Right atrium auricular region (tissue), 2 donors: ENCODE measurements around the gene UBE2J1. TPM values are rescaled to one million over a fixed set of nuclear protein-coding genes. Genes with fewer than 3 reads are reported as not detected.

Experiments used
- DNase-seq: peaks from one replicate; pipeline ENCODE4 v3.0.0-alpha.2; 2019; ENCODE audit warnings: low spot score
- H3K27ac ChIP-seq, 2 donors: fragments of 200-600 bp; sonication (generic); 1 replicate in 1 of 2; 2 replicates in 1 of 2; pipeline ENCODE4 v1.5.1; 2016 to 2019
- H3K27me3 ChIP-seq, 2 donors: fragments of 200-600 bp; sonication (generic); one replicate each; pipeline versions ENCODE4 v1.5.1 to v1.6.0; 2017 to 2019
- H3K36me3 ChIP-seq: fragments of 200-600 bp; sonication (generic); one replicate; pipeline ENCODE4 v1.5.1; 2016
- H3K4me1 ChIP-seq, 2 donors: fragments of 200-600 bp; sonication (generic); one replicate each; pipeline versions ENCODE4 v1.5.1 to v1.6.0; 2017 to 2019
- H3K4me3 ChIP-seq, 2 donors: fragments of 200-600 bp; sonication (generic); 1 replicate in 1 of 2; 2 replicates in 1 of 2; pipeline ENCODE4 v1.5.1; 2017 to 2019; ENCODE audit warnings: mild to moderate bottlenecking in 1 of 2, moderate library complexity in 1 of 2
- H3K9me3 ChIP-seq, 2 donors: fragments of 200-600 bp; sonication (generic); one replicate each; pipeline ENCODE4 v1.5.1; 2019
- total RNA-seq, 2 donors: library from RNA; depleted of rRNA; stranded (reverse); fragments of >200 nt; gene quantifications; one replicate each; pipeline ENCODE4 v1.1.0, GENCODE V29; 2016
- TF ChIP-seq, protein P1 (sequence below), 2 donors: fragments of 200-600 bp; sonication (generic); IDR thresholded peaks; one replicate each; pipeline ENCODE4 v1.5.1; 2019; ENCODE audit warnings: antibody characterized with exemption in 2 of 2

UBE2J1 gene
- total RNA-seq, 2 donors from 2014 or later: 13.8 to 15.6 TPM

DNA sequence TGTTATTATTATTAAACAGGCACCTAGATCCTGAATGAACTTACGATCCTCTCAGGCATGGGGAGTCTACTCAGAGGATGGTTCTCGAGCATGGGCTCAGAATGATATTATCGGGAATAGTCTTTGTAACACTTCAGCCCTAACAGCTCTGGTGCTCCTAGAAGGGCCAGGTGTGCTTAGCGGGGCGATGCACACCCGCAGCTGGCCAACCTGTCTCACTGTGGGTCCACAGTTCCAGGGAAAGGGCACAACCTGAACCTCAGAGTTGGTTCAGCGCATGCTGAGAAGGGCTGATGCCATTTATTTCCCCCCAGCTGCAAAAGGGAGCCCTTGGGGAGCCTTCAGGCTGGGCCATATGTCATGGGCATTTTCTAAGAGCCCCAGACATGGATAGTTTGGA, 33.3 kb upstream of the UBE2J1 start:
- H3K9me3 ChIP-seq: no peaks in the 10 kb centered on the region
- H3K27me3 ChIP-seq: no peaks in the 10 kb centered on the region
- H3K27ac ChIP-seq: no peak overlapping the region
- TF ChIP-seq, protein P1, sequence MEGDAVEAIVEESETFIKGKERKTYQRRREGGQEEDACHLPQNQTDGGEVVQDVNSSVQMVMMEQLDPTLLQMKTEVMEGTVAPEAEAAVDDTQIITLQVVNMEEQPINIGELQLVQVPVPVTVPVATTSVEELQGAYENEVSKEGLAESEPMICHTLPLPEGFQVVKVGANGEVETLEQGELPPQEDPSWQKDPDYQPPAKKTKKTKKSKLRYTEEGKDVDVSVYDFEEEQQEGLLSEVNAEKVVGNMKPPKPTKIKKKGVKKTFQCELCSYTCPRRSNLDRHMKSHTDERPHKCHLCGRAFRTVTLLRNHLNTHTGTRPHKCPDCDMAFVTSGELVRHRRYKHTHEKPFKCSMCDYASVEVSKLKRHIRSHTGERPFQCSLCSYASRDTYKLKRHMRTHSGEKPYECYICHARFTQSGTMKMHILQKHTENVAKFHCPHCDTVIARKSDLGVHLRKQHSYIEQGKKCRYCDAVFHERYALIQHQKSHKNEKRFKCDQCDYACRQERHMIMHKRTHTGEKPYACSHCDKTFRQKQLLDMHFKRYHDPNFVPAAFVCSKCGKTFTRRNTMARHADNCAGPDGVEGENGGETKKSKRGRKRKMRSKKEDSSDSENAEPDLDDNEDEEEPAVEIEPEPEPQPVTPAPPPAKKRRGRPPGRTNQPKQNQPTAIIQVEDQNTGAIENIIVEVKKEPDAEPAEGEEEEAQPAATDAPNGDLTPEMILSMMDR (IDR thresholded peaks at IDR 0.05): no peak
- H3K36me3 ChIP-seq: peaks cover 4% of the 10 kb centered on the region
- peaks cover 0 to 5% of the 10 kb centered on the region in 2 donors for H3K4me1 ChIP-seq
- no peak overlapping the region for H3K4me3 ChIP-seq
- DNase-seq: no peak

DNA sequence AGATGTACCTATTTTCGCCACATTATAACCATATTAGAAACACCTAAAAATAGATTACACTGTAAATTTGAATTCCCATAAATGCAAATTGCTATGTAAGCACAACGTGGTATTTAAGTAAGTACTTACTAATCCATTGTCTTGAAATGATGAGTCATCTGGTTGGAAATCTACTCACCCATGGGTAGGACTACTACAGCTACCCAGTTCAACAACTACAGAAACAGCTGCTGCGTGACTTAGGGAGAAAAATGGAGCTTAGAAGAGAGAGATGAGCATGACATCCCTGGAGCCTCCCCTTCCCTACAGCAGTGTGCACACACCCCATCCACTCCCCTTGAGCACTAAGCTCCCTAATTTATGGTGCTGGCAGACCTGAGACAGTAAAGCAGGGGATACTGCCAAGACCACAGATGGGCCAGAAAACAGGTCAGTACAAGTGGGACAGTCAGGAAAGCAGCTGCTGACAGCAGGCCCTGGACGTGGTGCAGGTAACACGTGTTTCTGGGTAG, 32.7 kb upstream of the UBE2J1 start:
- TF ChIP-seq, protein P1 (IDR thresholded peaks at IDR 0.05): no peak
- H3K27ac ChIP-seq: no peak overlapping the region
- no peaks in the 10 kb centered on the region for H3K27me3 ChIP-seq
- H3K4me1 ChIP-seq: peaks cover 0 to 5% of the 10 kb centered on the region in 2 donors
- no peak overlapping the region for H3K4me3 ChIP-seq
- H3K9me3 ChIP-seq: no peaks in the 10 kb centered on the region
- DNase-seq: no peak
- H3K36me3 ChIP-seq: peaks cover 4% of the 10 kb centered on the region

DNA sequence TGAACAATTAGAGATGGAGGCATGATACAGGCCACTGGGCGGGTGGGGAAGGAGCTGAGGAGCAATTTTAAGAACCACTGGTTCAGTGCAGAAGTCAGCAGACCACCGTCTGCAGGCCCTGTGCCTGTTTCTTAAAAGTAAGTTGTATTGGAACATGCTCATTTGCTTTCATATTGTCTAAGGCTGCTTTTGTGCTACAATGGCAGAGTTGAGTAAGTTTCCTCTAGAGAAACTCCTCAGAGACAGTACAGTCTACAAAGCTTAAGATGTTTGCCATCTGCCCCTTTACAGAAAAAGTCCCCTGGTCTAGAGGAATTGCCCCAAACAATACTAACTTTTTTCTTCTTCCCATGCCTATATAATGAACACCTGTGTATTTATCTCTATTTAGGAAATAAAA, 28.5 kb upstream of the UBE2J1 start:
- no peak overlapping the region for H3K4me3 ChIP-seq
- H3K9me3 ChIP-seq: no peaks in the 10 kb centered on the region
- TF ChIP-seq, protein P1 (IDR thresholded peaks at IDR 0.05): no peak
- no peaks in the 10 kb centered on the region for H3K27me3 ChIP-seq
- no peak overlapping the region for H3K27ac ChIP-seq
- no peaks in the 10 kb centered on the region for H3K36me3 ChIP-seq
- peaks cover 0 to 13% of the 10 kb centered on the region in 2 donors for H3K4me1 ChIP-seq
- DNase-seq: no peak

DNA sequence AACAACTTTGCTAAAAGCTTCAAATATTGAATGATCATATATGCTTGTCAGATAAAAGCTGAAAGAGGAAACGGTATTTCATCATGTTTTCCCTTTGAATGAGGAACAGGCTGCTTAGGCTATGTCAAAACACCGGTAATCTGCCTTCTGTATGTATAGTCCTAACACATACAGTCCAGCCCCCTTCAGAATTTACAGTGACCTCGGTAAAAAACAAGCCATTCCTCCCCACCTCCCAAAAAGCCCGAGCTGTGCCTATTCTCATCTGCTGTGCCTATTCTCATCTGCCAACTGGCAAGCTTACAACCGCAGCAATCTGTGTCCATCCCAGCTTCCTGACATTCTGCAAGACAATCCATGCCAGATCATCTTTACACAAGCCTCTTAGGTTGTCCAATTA, 26.8 kb upstream of the UBE2J1 start:
- TF ChIP-seq, protein P1 (IDR thresholded peaks at IDR 0.05): no peak

DNA sequence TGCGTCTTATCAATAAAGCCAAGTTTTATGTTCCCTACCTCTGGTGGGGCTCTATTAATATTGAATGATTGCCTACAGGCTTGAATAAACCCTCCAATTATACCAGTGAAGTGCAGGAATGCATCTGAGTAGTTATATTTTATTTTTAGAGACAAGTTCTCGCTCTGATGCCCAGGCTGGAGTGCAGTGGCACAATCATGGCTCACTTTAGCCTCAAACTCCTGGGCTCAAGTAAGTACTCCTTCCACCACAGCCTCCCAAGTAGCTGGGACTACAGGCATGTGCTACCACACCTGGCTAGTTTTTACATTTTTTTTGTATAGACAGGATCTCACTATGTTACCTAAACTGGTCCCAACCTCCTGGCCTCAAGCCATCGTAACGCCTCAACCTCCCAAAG, 26.1 kb upstream of the UBE2J1 start:
- Histone ChIP-seq H3K4me1 (peaks cover 0 to 13% of the 10 kb centered on the region in 2 donors), H3K4me3 (no peak overlapping the region), H3K27ac (peak overlapping the region in 1 of 2 donors; percentile 45), H3K36me3 (no peaks in the 10 kb centered on the region), H3K27me3 (no peaks in the 10 kb centered on the region), H3K9me3 (no peaks in the 10 kb centered on the region)
- DNase-seq: no peak
- TF ChIP-seq, protein P1 (IDR thresholded peaks at IDR 0.05): no peak

More for the DNA sequence above, 26.8 kb upstream of the UBE2J1 start:
- H3K36me3 ChIP-seq: no peaks in the 10 kb centered on the region
- H3K9me3 ChIP-seq: no peaks in the 10 kb centered on the region
- H3K4me3 ChIP-seq: no peak overlapping the region
- peaks cover 0 to 13% of the 10 kb centered on the region in 2 donors for H3K4me1 ChIP-seq
- no peaks in the 10 kb centered on the region for H3K27me3 ChIP-seq
- H3K27ac ChIP-seq: peak overlapping the region in 1 of 2 donors; percentile 45
- no peak for DNase-seq
